Neural cell (in vitro differentiated cells): ENCODE data around the gene BTRC. TPM values are rescaled to one million over a fixed set of nuclear protein-coding genes. Genes with fewer than 3 reads are reported as not detected.

ENCODE experiments used
- H2AFZ ChIP-seq: fragments of 200-600, 300-800 bp; sonication (generic), shearing (Covaris generic); 2 replicates; pipeline ENCODE4 v1.6.0; 2014; ENCODE audit warnings: low read depth, mild to moderate bottlenecking, antibody characterized with exemption, low read length, moderate library complexity
- H3F3A ChIP-seq: fragments of 200-600 bp; shearing (Covaris generic); 2 replicates; pipeline ENCODE4 v1.6.1; 2016; ENCODE audit warnings: mild to moderate bottlenecking, moderate library complexity, mixed read lengths, antibody characterized with exemption, low read length; ENCODE audit not compliant: insufficient read depth, poor library complexity, severe bottlenecking
- H3K27ac ChIP-seq: fragments of 200-600, 300-800 bp; sonication (generic), shearing (Covaris generic); 2 replicates; pipeline ENCODE4 v1.5.1; 2014; ENCODE audit warnings: mild to moderate bottlenecking, low read length, moderate library complexity
- H3K27me3 ChIP-seq: fragments of 300-800, 200-600 bp; sonication (generic), shearing (Covaris generic); 2 replicates; pipeline ENCODE4 v1.6.0; 2014; ENCODE audit warnings: mild to moderate bottlenecking, low read depth, low read length, moderate library complexity; ENCODE audit not compliant: insufficient read depth
- H3K36me3 ChIP-seq: fragments of 300-800, 200-600 bp; sonication (generic), shearing (Covaris generic); 2 replicates; pipeline ENCODE4 v1.5.1; 2014; ENCODE audit warnings: mild to moderate bottlenecking, antibody characterized with exemption, low read length, moderate library complexity; ENCODE audit not compliant: insufficient read depth
- H3K4me2 ChIP-seq: fragments of 300-800, 200-600 bp; sonication (generic), shearing (Covaris generic); 2 replicates; pipeline ENCODE4 v1.6.0; 2014; ENCODE audit warnings: mild to moderate bottlenecking, low read length
- H3K4me3 ChIP-seq: fragments of 300-800, 200-600 bp; sonication (generic), shearing (Covaris generic); 2 replicates; pipeline ENCODE4 v1.5.1; 2014; ENCODE audit warnings: mild to moderate bottlenecking, low read length, moderate library complexity
- H3K79me2 ChIP-seq: fragments of 200-600 bp; shearing (Covaris generic); replicated peaks from 2 replicates; pipeline ENCODE4 v1.6.0; 2014; ENCODE audit warnings: mild to moderate bottlenecking, low read length, moderate library complexity; ENCODE audit not compliant: insufficient read depth
- H3K9ac ChIP-seq: fragments of 300-800, 200-600 bp; sonication (generic), shearing (Covaris generic); 2 replicates; pipeline ENCODE4 v1.6.1; 2016; ENCODE audit warnings: mild to moderate bottlenecking, low read length, mixed read lengths
- H3K9me2 ChIP-seq: fragments of 200-600 bp; shearing (Covaris generic); 2 replicates; pipeline ENCODE4 v1.6.1; 2016; ENCODE audit warnings: mild to moderate bottlenecking, low read length, mixed read lengths; ENCODE audit not compliant: insufficient read depth
- H3K9me3 ChIP-seq: fragments of 200-600, 300-800 bp; sonication (generic), shearing (Covaris generic); 2 replicates; pipeline ENCODE4 v1.6.1; 2016; ENCODE audit warnings: mild to moderate bottlenecking, mixed run types, low read length, moderate library complexity, mixed read lengths
- H4K20me1 ChIP-seq: fragments of 200-600 bp; shearing (Covaris generic); 2 replicates; pipeline ENCODE4 v1.6.1; 2016; ENCODE audit warnings: mild to moderate bottlenecking, mixed run types; ENCODE audit not compliant: insufficient read depth
- EP300 ChIP-seq: fragments of 450-650 bp; conservative IDR thresholded peaks from 2 replicates; pipeline ENCODE4 v1.6.1; 2014; ENCODE audit warnings: antibody characterized with exemption, mild to moderate bottlenecking, moderate library complexity; ENCODE audit not compliant: poor library complexity, severe bottlenecking
- EZH2 ChIP-seq: fragments of 200-600, 300-800 bp; shearing (Covaris generic), sonication (generic); IDR thresholded peaks from 2 replicates; pipeline ENCODE4 v1.6.1; 2014; ENCODE audit warnings: antibody characterized with exemption, low read length, borderline replicate concordance, mild to moderate bottlenecking; ENCODE audit not compliant: insufficient read depth, poor library complexity, severe bottlenecking
- MXI1 ChIP-seq: fragments of 450-650 bp; conservative IDR thresholded peaks from 2 replicates; pipeline ENCODE4 v1.6.1; 2014; ENCODE audit warnings: antibody characterized with exemption, mild to moderate bottlenecking; ENCODE audit not compliant: poor library complexity, severe bottlenecking
- POLR2AphosphoS5 ChIP-seq: IDR thresholded peaks from 2 replicates; pipeline ENCODE4 v1.6.1; 2012
- RAD21 ChIP-seq: fragments of 450-650 bp; conservative IDR thresholded peaks from 2 replicates; pipeline ENCODE4 v1.6.1; 2014; ENCODE audit warnings: antibody characterized with exemption, mild to moderate bottlenecking, moderate library complexity
- SMC3 ChIP-seq: fragments of 450-650 bp; conservative IDR thresholded peaks from 2 replicates; pipeline ENCODE4 v1.6.1; 2014; ENCODE audit warnings: antibody characterized with exemption, mild to moderate bottlenecking, moderate library complexity; ENCODE audit not compliant: poor library complexity
- TAF1 ChIP-seq: IDR thresholded peaks from 2 replicates; pipeline ENCODE4 v1.6.1; 2012; ENCODE audit warnings: low read depth
- polyA plus RNA-seq: library from polyadenylated mRNA; depleted of rRNA; stranded (reverse); fragments of >200 nt; gene quantifications from 2 replicates; pipeline ENCODE4 v1.2.3, GENCODE V29; 2014
- TF ChIP-seq, protein P1 (sequence below): IDR thresholded peaks from 2 replicates; pipeline ENCODE4 v1.6.1; 2012; ENCODE audit warnings: borderline replicate concordance
- TF ChIP-seq, protein P2 (sequence below): fragments of 450-650 bp; IDR thresholded peaks from 2 replicates; pipeline ENCODE4 v1.5.1; 2014; ENCODE audit warnings: antibody characterized with exemption, mild to moderate bottlenecking, moderate library complexity; ENCODE audit not compliant: poor library complexity, severe bottlenecking

Gene BTRC
- polyA plus RNA-seq, 1 donor from 2014 or later = 32.6 TPM

GRCh38 chr10:101485681-101486554 lies 132.0 kb downstream of the BTRC start:
- no peaks in the 10 kb centered on the region for H3K27me3 ChIP-seq
- no peaks in the 10 kb centered on the region for H4K20me1 ChIP-seq
- peak overlapping the region; percentile 62 for H3K4me2 ChIP-seq
- H3K36me3 ChIP-seq = peaks cover 5% of the 10 kb centered on the region
- TF ChIP-seq RAD21 = peak; percentile 20
- no peak for TF ChIP-seq EZH2
- no peak for TF ChIP-seq TAF1
- TF ChIP-seq, protein P1, sequence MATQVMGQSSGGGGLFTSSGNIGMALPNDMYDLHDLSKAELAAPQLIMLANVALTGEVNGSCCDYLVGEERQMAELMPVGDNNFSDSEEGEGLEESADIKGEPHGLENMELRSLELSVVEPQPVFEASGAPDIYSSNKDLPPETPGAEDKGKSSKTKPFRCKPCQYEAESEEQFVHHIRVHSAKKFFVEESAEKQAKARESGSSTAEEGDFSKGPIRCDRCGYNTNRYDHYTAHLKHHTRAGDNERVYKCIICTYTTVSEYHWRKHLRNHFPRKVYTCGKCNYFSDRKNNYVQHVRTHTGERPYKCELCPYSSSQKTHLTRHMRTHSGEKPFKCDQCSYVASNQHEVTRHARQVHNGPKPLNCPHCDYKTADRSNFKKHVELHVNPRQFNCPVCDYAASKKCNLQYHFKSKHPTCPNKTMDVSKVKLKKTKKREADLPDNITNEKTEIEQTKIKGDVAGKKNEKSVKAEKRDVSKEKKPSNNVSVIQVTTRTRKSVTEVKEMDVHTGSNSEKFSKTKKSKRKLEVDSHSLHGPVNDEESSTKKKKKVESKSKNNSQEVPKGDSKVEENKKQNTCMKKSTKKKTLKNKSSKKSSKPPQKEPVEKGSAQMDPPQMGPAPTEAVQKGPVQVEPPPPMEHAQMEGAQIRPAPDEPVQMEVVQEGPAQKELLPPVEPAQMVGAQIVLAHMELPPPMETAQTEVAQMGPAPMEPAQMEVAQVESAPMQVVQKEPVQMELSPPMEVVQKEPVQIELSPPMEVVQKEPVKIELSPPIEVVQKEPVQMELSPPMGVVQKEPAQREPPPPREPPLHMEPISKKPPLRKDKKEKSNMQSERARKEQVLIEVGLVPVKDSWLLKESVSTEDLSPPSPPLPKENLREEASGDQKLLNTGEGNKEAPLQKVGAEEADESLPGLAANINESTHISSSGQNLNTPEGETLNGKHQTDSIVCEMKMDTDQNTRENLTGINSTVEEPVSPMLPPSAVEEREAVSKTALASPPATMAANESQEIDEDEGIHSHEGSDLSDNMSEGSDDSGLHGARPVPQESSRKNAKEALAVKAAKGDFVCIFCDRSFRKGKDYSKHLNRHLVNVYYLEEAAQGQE = no peak
- TF ChIP-seq SMC3 = peak; percentile 27
- peak; percentile 28 for TF ChIP-seq POLR2AphosphoS5
- no peak for TF ChIP-seq EP300
- peak; percentile 70 for TF ChIP-seq MXI1
- TF ChIP-seq, protein P2, sequence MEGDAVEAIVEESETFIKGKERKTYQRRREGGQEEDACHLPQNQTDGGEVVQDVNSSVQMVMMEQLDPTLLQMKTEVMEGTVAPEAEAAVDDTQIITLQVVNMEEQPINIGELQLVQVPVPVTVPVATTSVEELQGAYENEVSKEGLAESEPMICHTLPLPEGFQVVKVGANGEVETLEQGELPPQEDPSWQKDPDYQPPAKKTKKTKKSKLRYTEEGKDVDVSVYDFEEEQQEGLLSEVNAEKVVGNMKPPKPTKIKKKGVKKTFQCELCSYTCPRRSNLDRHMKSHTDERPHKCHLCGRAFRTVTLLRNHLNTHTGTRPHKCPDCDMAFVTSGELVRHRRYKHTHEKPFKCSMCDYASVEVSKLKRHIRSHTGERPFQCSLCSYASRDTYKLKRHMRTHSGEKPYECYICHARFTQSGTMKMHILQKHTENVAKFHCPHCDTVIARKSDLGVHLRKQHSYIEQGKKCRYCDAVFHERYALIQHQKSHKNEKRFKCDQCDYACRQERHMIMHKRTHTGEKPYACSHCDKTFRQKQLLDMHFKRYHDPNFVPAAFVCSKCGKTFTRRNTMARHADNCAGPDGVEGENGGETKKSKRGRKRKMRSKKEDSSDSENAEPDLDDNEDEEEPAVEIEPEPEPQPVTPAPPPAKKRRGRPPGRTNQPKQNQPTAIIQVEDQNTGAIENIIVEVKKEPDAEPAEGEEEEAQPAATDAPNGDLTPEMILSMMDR = no peak
- H3K4me3 ChIP-seq = peak overlapping the region; percentile 66
- H2AFZ ChIP-seq = no peak overlapping the region
- peak overlapping the region; percentile 53 for H3K27ac ChIP-seq
- no peaks in the 10 kb centered on the region for H3K79me2 ChIP-seq
- no peaks in the 10 kb centered on the region for H3K9me3 ChIP-seq
- H3K9me2 ChIP-seq = no peaks in the 10 kb centered on the region
- H3K9ac ChIP-seq = peak overlapping the region; percentile 41
- peaks cover 4% of the 10 kb centered on the region for H3F3A ChIP-seq

- H3F3A ChIP-seq = peaks cover 4% of the 10 kb centered on the region
- H3K79me2 ChIP-seq = no peaks in the 10 kb centered on the region
- TF ChIP-seq RAD21 = no peak
- TF ChIP-seq EZH2 = no peak
- no peak for TF ChIP-seq EP300
- TF ChIP-seq TAF1 = no peak
- no peak for TF ChIP-seq POLR2AphosphoS5
- TF ChIP-seq MXI1 = no peak
- TF ChIP-seq, protein P1 = no peak
- TF ChIP-seq SMC3 = no peak
- TF ChIP-seq, protein P2 = no peak
- H3K4me2 ChIP-seq = no peak overlapping the region
- H3K9ac ChIP-seq = no peak overlapping the region
- no peak overlapping the region for H2AFZ ChIP-seq
- peak overlapping the region; percentile 66 for H3K4me3 ChIP-seq
- H4K20me1 ChIP-seq = no peaks in the 10 kb centered on the region
- no peak overlapping the region for H3K27ac ChIP-seq
- no peaks in the 10 kb centered on the region for H3K36me3 ChIP-seq
- H3K9me3 ChIP-seq = no peaks in the 10 kb centered on the region
- no peaks in the 10 kb centered on the region for H3K27me3 ChIP-seq
- H3K9me2 ChIP-seq = no peaks in the 10 kb centered on the region
These were observed 133.4 kb downstream of the BTRC start for GRCh38 chr10:101487399-101487798.
